ENCODE measurements around the gene ARHGAP21.

DNA sequence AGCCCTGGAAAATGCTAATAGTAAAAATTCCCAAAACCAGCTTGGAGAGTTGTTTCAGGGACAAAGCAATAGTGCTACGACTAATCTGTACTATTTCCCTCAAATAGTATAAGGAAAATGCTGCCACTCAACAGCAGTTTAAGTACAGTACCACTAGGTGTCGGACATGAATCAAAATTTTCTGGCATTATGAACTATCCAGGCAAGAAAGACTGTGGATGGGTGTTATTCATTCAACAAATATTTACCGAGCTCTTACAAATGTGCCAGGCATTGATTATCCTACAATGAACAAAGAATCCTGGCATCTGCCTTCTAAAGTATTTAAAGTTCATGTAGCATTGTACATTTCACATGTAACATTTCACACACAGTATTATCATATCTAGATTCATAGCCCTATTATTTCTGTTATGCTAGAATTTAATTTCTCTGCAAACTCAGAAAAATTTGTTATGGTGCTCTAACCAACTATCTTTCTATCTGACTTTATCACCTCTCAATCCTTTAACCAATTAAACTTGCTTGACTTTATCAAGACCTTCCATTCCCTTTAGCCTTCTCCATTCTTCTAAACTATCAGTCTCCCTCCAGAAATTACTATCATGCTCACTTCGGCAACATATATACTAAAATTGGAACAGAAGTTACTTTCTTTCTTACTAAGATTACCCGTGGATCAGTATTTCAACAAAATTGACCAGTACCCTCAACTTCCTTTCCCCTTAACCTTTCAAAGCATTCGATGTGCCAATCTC lies 80.6 kb downstream of the ARHGAP21 start:
- TF ChIP-seq, protein P1, sequence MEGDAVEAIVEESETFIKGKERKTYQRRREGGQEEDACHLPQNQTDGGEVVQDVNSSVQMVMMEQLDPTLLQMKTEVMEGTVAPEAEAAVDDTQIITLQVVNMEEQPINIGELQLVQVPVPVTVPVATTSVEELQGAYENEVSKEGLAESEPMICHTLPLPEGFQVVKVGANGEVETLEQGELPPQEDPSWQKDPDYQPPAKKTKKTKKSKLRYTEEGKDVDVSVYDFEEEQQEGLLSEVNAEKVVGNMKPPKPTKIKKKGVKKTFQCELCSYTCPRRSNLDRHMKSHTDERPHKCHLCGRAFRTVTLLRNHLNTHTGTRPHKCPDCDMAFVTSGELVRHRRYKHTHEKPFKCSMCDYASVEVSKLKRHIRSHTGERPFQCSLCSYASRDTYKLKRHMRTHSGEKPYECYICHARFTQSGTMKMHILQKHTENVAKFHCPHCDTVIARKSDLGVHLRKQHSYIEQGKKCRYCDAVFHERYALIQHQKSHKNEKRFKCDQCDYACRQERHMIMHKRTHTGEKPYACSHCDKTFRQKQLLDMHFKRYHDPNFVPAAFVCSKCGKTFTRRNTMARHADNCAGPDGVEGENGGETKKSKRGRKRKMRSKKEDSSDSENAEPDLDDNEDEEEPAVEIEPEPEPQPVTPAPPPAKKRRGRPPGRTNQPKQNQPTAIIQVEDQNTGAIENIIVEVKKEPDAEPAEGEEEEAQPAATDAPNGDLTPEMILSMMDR (conservative IDR thresholded peaks at IDR 0.05): peak; percentile 80
- no peak for TF ChIP-seq EZH2 (IDR thresholded peaks at IDR 0.05; ENCODE audit: low read depth)
